ENCODE measurements around the gene TOMM20.

TOMM20 gene

DNA sequence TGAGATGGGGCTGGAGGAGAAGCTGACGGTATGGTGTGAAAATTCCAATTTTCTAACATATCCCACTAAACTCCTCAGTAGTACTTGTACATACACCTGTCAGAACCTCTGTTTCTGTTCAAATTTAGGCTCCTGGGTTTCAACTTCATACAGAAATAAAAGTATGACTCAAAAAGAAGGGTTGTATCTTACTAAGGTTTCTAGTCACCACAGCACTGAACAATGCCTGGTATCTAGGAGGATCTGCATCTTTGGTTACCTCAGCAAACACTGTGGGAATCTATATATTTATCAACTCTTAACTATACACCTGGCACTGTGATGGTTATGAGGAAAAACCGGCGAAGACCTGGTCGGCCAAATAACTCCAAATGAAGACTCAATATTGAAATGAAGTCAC is 18.6 kb upstream of the TOMM20 start:
- DNase-seq (ENCODE audit: extremely low spot score), result no peak
- TF ChIP-seq CTBP1 (IDR thresholded peaks at IDR 0.05; ENCODE audit: borderline replicate concordance), result no peak
- TF ChIP-seq FOXM1 (IDR thresholded peaks at IDR 0.05; ENCODE audit: borderline replicate concordance), result no peak
- TF ChIP-seq, protein P1, sequence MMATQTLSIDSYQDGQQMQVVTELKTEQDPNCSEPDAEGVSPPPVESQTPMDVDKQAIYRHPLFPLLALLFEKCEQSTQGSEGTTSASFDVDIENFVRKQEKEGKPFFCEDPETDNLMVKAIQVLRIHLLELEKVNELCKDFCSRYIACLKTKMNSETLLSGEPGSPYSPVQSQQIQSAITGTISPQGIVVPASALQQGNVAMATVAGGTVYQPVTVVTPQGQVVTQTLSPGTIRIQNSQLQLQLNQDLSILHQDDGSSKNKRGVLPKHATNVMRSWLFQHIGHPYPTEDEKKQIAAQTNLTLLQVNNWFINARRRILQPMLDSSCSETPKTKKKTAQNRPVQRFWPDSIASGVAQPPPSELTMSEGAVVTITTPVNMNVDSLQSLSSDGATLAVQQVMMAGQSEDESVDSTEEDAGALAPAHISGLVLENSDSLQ (IDR thresholded peaks at IDR 0.05), result no peak
- no peak for TF ChIP-seq LEF1 (IDR thresholded peaks at IDR 0.05; ENCODE audit: borderline replicate concordance)
- TF ChIP-seq SUZ12 (IDR thresholded peaks at IDR 0.05), result no peak
- no peak for TF ChIP-seq NFRKB (IDR thresholded peaks at IDR 0.05)
- TF ChIP-seq HDGF (IDR thresholded peaks at IDR 0.05; ENCODE audit: borderline replicate concordance), result no peak
- TF ChIP-seq SP1 (IDR thresholded peaks at IDR 0.05), result no peak
- no peak for TF ChIP-seq L3MBTL2 (conservative IDR thresholded peaks at IDR 0.05)
- no peak for TF ChIP-seq TARDBP (IDR thresholded peaks at IDR 0.05)
- TF ChIP-seq BHLHE40 (IDR thresholded peaks at IDR 0.05; ENCODE audit: borderline replicate concordance), result no peak
- TF ChIP-seq ELF4 (IDR thresholded peaks at IDR 0.05), result no peak
- TF ChIP-seq ARNT (IDR thresholded peaks at IDR 0.05), result no peak
- no peak for TF ChIP-seq ZNF384 (IDR thresholded peaks at IDR 0.05)
- TF ChIP-seq FOXA1 (IDR thresholded peaks at IDR 0.05), result no peak
- POLR2A ChIA-PET, result interaction anchor here (1.0 to 2.5 kb wide), 2 partner anchors 9 to 14 kb away, joined by 3 to 11 read pairs; partner anchors contain the start of gene RBM34
- CTCF ChIA-PET, result interaction anchor here (2.1 kb wide), 1 partner anchor 10 kb away, joined by 9 read pairs; no protein-coding TSS in a partner anchor

DNA sequence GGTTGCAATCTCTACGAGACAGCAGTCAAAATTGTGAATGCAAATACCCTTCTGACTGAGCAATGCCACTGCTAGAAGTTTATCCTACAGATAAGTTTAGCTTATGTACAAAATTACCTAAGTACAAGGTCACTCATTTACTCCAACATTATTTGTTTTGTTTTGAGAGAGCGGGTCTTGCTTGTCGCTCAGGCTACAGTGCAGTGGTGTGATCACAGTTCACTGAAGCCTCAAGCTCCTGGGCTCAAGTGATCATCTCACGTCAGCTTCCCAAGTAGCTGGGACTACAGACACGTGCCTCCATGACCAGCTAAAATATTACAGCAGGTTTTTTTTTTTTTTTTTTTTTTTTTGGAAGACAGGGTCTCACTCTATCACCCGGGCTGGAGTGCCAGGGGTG is 17.0 kb upstream of the TOMM20 start:
- POLR2A ChIA-PET, result interaction anchor here (0.7 kb wide), 1 partner anchor 15 kb away, joined by 4 read pairs; the partner anchor contains the start of gene RBM34
- DNase-seq (ENCODE audit: extremely low spot score), result no peak
- CTCF ChIA-PET, result interaction anchor here (0.7 to 2.1 kb wide), 2 partner anchors 11 to 52 kb away, joined by 3 to 9 read pairs; no protein-coding TSS in a partner anchor
- no peak for TF ChIP-seq CTBP1 (IDR thresholded peaks at IDR 0.05; ENCODE audit: borderline replicate concordance)
- TF ChIP-seq TARDBP (IDR thresholded peaks at IDR 0.05), result no peak
- no peak for TF ChIP-seq SUZ12 (IDR thresholded peaks at IDR 0.05)
- TF ChIP-seq LEF1 (IDR thresholded peaks at IDR 0.05; ENCODE audit: borderline replicate concordance), result no peak

DNA sequence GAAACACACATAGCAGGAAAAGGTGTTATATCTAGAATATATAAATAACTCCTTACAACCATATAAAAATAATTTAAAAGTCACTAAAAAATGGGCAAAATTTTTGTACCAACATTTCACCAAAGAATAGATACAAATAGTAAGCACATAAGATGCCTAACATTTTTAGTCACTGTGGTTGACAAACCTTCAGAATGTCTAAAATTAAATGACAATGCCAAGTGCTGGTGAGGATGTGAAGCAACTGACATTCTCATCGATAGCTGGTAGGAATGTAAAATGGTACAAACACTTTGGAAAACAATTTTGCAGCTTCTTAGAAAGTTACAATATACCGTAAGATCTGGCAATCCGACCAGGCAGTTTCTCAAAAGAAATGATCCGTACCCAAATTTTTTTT is 14.4 kb upstream of the TOMM20 start:
- no peak for DNase-seq (ENCODE audit: extremely low spot score)
- CTCF ChIA-PET, result no interaction called here
- TF ChIP-seq ZNF384 (IDR thresholded peaks at IDR 0.05) (no peak), CTBP1 (IDR thresholded peaks at IDR 0.05; ENCODE audit: borderline replicate concordance) (no peak), ARNT (IDR thresholded peaks at IDR 0.05) (no peak), ELF4 (IDR thresholded peaks at IDR 0.05) (no peak), FOXA1 (IDR thresholded peaks at IDR 0.05) (no peak), FOXK2 (IDR thresholded peaks at IDR 0.05) (no peak), SP1 (IDR thresholded peaks at IDR 0.05) (no peak), TARDBP (IDR thresholded peaks at IDR 0.05) (no peak), L3MBTL2 (conservative IDR thresholded peaks at IDR 0.05) (no peak)
- TF ChIP-seq, protein P1 (IDR thresholded peaks at IDR 0.05), result no peak
- POLR2A ChIA-PET, result no interaction called here

DNA sequence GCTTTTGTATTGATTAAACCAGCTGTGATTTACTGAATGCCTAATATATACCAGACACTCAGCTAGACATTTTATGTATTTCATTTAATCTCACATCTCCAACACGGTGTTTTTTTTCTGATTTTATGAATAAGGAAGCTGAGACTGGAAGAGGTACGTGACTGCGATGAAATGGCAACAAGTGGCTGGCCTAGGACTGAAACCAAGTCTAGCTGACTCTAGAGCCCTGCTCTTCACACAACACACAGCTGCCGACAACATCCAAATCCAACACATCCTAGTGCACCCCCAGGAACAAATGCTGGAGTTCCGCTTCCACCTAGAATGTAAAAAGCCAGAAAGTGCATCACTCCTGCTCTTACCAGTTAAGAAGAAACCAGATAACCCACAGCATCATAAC is 10.7 kb upstream of the TOMM20 start:
- CTCF ChIA-PET, result interaction anchor here (0.6 kb wide), 1 partner anchor 1389 kb away, joined by 3 read pairs; no protein-coding TSS in a partner anchor
- no peak for TF ChIP-seq TARDBP (IDR thresholded peaks at IDR 0.05)
- TF ChIP-seq FOXK2 (IDR thresholded peaks at IDR 0.05), result no peak
- no peak for TF ChIP-seq FOXM1 (IDR thresholded peaks at IDR 0.05; ENCODE audit: borderline replicate concordance)
- TF ChIP-seq SP1 (IDR thresholded peaks at IDR 0.05), result no peak
- no peak for TF ChIP-seq NFRKB (IDR thresholded peaks at IDR 0.05)
- no peak for TF ChIP-seq ARNT (IDR thresholded peaks at IDR 0.05)
- no peak for TF ChIP-seq HDGF (IDR thresholded peaks at IDR 0.05; ENCODE audit: borderline replicate concordance)
- no peak for TF ChIP-seq ZNF384 (IDR thresholded peaks at IDR 0.05)
- no peak for TF ChIP-seq L3MBTL2 (conservative IDR thresholded peaks at IDR 0.05)
- TF ChIP-seq, protein P1 (IDR thresholded peaks at IDR 0.05), result no peak
- no peak for TF ChIP-seq CTBP1 (IDR thresholded peaks at IDR 0.05; ENCODE audit: borderline replicate concordance)
- no peak for DNase-seq (ENCODE audit: extremely low spot score)
- POLR2A ChIA-PET, result interaction anchor here (0.7 to 2.5 kb wide), 4 partner anchors 11 to 366 kb away, joined by 3 to 22 read pairs (median 4); partner anchors contain the start of genes RBM34 and TOMM20

DNA sequence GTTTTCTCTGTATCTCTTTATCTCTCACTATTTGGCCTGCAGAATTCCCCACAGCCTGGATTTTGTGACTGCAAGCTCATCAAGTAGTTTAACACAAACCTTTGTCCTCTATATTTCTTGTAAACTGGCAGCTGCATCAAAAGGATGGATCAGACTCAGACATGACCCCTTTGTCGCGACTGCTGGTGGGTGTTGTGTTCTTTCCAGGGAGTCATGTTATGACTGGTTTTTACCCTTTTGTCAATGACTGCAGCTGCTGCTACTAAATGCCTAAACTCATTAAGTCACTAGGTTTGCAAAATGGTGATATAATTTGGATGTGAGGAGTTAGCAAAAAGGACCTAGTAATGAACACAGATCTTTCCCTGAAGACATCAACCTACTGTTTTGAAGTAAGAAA is 10.2 kb upstream of the TOMM20 start:
- TF ChIP-seq CTBP1 (IDR thresholded peaks at IDR 0.05; ENCODE audit: borderline replicate concordance) (no peak), FOXK2 (IDR thresholded peaks at IDR 0.05) (no peak), BHLHE40 (IDR thresholded peaks at IDR 0.05; ENCODE audit: borderline replicate concordance) (no peak), LEF1 (IDR thresholded peaks at IDR 0.05; ENCODE audit: borderline replicate concordance) (no peak), ARNT (IDR thresholded peaks at IDR 0.05) (no peak)
- TF ChIP-seq, protein P1 (IDR thresholded peaks at IDR 0.05), result no peak
- POLR2A ChIA-PET, result interaction anchor here (0.8 to 2.5 kb wide), 3 partner anchors 10 to 366 kb away, joined by 3 to 22 read pairs (median 4); partner anchors contain the start of gene TOMM20
- CTCF ChIA-PET, result no interaction called here
- no peak for DNase-seq (ENCODE audit: extremely low spot score)

DNA sequence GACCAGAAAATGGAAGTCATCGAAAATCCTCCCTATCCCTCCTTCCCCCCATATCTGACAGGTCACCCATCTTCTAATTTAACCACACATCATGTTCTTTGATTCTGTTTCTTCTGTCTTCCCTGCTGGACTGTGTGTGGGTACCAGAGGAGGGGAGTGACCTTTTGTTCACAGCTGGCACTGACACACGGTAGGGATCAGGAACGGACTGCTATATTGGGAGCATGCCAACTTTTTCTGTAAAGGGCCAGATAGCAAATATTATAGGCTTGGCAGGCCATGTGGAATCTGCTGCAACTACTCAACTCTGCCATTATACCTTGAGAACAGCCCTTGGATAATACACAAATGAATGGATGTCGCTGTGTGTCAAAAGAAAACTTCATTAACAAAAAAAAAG is 7.5 kb upstream of the TOMM20 start:
- no peak for DNase-seq (ENCODE audit: extremely low spot score)
- POLR2A ChIA-PET, result interaction anchor here (1.4 kb wide), 1 partner anchor 9 kb away, joined by 4 read pairs; no protein-coding TSS in a partner anchor
- CTCF ChIA-PET, result no interaction called here
- TF ChIP-seq NFRKB (IDR thresholded peaks at IDR 0.05) (no peak), ELF4 (IDR thresholded peaks at IDR 0.05) (no peak), LEF1 (IDR thresholded peaks at IDR 0.05; ENCODE audit: borderline replicate concordance) (no peak), BHLHE40 (IDR thresholded peaks at IDR 0.05; ENCODE audit: borderline replicate concordance) (no peak), SUZ12 (IDR thresholded peaks at IDR 0.05) (no peak)
